ENCODE measurements around the gene KLC3. TPM values are rescaled to one million over a fixed set of nuclear protein-coding genes. Genes with fewer than 3 reads are reported as not detected.

The KLC3 gene
- total RNA-seq, 4 donors from 2014 or later = 0.55 TPM; not detected in 3

DNA sequence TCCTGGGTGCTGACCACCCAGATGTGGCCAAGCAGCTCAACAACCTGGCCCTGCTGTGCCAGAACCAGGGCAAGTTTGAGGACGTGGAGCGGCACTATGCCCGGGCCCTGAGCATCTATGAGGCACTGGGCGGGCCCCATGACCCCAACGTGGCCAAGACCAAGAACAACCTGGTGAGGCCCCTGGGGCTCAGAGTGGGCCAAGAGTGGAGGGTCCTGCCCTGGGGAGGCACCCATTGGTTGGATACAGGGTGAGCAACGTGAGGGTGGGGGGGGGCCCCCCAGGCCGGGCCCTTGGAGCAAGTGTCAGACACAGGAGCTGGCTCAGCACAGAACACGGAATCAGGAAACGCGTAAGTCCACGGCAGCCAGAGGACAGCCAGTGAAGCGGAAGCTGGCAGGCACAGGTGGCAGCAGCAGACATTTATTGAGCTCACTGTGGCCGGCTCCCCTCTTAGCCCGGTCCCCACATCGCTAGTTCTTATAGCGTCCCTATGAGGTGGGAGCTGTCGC, 8.9 kb downstream of the KLC3 start:
- no peaks in the 10 kb centered on the region for H3K4me1 ChIP-seq
- TF ChIP-seq, protein P1, sequence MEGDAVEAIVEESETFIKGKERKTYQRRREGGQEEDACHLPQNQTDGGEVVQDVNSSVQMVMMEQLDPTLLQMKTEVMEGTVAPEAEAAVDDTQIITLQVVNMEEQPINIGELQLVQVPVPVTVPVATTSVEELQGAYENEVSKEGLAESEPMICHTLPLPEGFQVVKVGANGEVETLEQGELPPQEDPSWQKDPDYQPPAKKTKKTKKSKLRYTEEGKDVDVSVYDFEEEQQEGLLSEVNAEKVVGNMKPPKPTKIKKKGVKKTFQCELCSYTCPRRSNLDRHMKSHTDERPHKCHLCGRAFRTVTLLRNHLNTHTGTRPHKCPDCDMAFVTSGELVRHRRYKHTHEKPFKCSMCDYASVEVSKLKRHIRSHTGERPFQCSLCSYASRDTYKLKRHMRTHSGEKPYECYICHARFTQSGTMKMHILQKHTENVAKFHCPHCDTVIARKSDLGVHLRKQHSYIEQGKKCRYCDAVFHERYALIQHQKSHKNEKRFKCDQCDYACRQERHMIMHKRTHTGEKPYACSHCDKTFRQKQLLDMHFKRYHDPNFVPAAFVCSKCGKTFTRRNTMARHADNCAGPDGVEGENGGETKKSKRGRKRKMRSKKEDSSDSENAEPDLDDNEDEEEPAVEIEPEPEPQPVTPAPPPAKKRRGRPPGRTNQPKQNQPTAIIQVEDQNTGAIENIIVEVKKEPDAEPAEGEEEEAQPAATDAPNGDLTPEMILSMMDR (IDR thresholded peaks at IDR 0.05) = no peak
- TF ChIP-seq POLR2A (IDR thresholded peaks at IDR 0.05) = no peak
- peaks cover 0 to 16% of the 10 kb centered on the region in 2 donors for H3K27me3 ChIP-seq
- no peaks in the 10 kb centered on the region for H3K36me3 ChIP-seq
- no peaks in the 10 kb centered on the region for H3K9me3 ChIP-seq
- no peak overlapping the region for H3K27ac ChIP-seq
- H3K4me3 ChIP-seq = no peak overlapping the region
- DNase-seq = no peak
- intact Hi-C loops (cut with DNase I; ENCODE audit: low total_unique reads) = no loop called here

DNA sequence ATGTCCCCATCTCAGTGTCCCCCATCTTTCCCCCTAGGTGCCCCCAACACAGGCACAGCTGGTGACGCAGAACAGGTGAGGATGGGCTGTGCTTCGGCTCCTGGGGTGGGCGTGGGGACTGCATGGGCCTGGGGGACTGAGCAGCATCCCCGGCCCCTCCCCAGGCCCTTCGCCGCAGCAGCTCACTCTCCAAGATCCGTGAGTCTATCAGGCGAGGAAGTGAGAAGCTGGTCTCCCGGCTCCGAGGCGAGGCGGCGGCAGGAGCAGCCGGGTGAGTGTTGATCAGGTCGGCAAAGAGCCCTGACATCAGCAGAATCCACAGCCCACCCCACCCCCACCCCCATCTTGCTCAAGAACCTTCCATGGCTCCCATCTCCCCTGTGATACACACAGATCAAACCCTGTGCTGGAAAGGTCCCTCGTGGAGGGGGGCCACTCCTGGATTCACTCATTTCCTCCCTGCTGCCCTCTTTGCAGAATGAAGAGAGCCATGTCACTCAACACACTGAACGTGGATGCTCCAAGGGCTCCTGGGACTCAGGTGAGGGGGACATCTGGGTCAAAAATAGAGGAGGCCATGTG, 10.0 kb downstream of the KLC3 start:
- Histone ChIP-seq H3K9me3 (no peaks in the 10 kb centered on the region), H3K4me3 (no peak overlapping the region), H3K27ac (no peak overlapping the region), H3K36me3 (no peaks in the 10 kb centered on the region), H3K27me3 (peaks cover 0 to 16% of the 10 kb centered on the region in 2 donors), H3K4me1 (no peaks in the 10 kb centered on the region)
- intact Hi-C loops (cut with DNase I; ENCODE audit: low total_unique reads) = no loop called here
- DNase-seq = no peak
- TF ChIP-seq, protein P1 (IDR thresholded peaks at IDR 0.05) = no peak
- no peak for TF ChIP-seq POLR2A (IDR thresholded peaks at IDR 0.05)

DNA sequence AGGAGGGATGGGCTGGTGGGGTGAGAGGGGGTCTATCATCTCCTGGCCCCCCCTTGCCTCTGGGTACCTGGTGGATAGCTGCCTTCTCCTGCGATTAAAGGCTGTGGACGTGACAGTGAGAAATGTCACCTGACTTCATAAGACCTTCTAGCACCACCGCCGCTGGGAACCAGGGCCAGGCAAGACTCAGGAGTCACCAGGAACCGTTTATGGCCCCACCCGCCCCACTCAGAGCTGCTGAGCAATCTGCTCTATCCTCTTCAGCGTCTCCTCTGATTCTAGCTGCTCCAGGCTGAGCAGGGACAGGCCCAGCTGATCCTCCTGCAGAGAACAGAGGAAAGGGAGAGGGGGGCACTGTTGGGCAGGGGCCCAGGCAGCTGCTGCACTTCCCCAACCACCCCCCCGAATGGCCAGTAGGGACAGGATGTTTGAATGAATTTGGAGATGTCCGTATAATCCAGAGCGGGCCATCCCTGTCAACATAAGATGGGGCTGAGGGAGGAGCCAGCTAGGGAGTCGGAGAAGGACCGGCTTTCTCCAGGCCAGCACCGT, 10.9 kb downstream of the KLC3 start:
- no peaks in the 10 kb centered on the region for H3K4me1 ChIP-seq
- DNase-seq = no peak
- H3K4me3 ChIP-seq = no peak overlapping the region
- H3K27ac ChIP-seq = no peak overlapping the region
- no peaks in the 10 kb centered on the region for H3K36me3 ChIP-seq
- TF ChIP-seq, protein P1 (IDR thresholded peaks at IDR 0.05) = no peak
- TF ChIP-seq POLR2A (IDR thresholded peaks at IDR 0.05) = no peak
- intact Hi-C loops (cut with DNase I; ENCODE audit: low total_unique reads) = no loop called here
- H3K9me3 ChIP-seq = no peaks in the 10 kb centered on the region
- H3K27me3 ChIP-seq = peaks cover 0 to 7% of the 10 kb centered on the region in 2 donors

DNA sequence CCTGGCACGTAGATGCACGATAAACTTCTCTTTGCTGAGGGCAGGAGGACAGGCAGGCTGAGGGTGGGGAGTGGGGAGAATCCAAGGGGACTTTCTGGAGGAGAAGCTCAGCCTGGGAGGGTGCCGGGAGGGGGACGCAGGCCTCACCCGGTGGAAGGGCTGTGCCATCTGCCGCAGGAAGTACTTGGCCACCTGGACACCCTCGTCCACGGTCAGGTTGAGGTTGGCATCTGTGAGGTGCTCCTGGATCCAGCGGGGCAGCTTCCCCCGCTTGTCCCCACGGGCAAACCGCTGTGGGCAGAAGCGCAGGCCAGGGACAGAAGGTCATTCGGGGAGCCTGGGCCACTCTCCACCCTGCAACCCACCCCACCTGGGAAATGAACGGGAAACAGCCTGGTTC, 11.5 kb downstream of the KLC3 start:
- H3K4me1 ChIP-seq = no peaks in the 10 kb centered on the region
- H3K27ac ChIP-seq = no peak overlapping the region
- TF ChIP-seq, protein P1 (IDR thresholded peaks at IDR 0.05) = no peak
- TF ChIP-seq POLR2A (IDR thresholded peaks at IDR 0.05) = no peak
- H3K36me3 ChIP-seq = no peaks in the 10 kb centered on the region
- H3K4me3 ChIP-seq = no peak overlapping the region
- peaks cover 0 to 3% of the 10 kb centered on the region in 2 donors for H3K27me3 ChIP-seq
- no peaks in the 10 kb centered on the region for H3K9me3 ChIP-seq
- DNase-seq = no peak
- intact Hi-C loops (cut with DNase I; ENCODE audit: low total_unique reads) = no loop called here

DNA sequence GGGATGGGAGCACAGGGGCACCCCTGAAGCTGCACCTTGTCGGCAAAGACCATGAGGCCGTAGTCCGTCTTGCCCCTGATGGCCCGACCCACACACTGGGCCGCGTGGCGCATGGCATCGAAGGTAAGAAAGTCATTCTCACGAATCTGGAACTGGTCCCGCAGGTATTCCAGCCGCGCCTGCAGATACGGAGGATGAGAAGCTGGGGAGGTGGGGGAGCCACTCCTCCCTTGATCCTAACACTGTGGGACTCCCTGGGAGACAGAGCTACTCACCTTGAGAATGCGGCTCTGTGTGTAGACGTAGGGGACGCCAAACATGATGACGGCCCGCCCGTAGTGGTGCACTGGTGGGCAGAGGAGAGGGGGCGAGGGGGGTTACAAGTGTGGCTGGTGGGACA, 11.9 kb downstream of the KLC3 start:
- DNase-seq = no peak
- H3K4me3 ChIP-seq = no peak overlapping the region
- no peaks in the 10 kb centered on the region for H3K4me1 ChIP-seq
- H3K27me3 ChIP-seq = no peaks in the 10 kb centered on the region
- no peaks in the 10 kb centered on the region for H3K9me3 ChIP-seq
- H3K27ac ChIP-seq = no peak overlapping the region
- TF ChIP-seq, protein P1 (IDR thresholded peaks at IDR 0.05) = no peak
- TF ChIP-seq POLR2A (IDR thresholded peaks at IDR 0.05) = no peak
- H3K36me3 ChIP-seq = no peaks in the 10 kb centered on the region
- intact Hi-C loops (cut with DNase I; ENCODE audit: low total_unique reads) = no loop called here
